Measurements from ENCODE around the gene RPS6KA2. TPM values are rescaled to one million over a fixed set of nuclear protein-coding genes. Genes with fewer than 3 reads are reported as not detected.

Gene RPS6KA2
- total and polyA plus RNA-seq, 2 experiments from 2014 or later, result 12.5 to 25.3 TPM

DNA sequence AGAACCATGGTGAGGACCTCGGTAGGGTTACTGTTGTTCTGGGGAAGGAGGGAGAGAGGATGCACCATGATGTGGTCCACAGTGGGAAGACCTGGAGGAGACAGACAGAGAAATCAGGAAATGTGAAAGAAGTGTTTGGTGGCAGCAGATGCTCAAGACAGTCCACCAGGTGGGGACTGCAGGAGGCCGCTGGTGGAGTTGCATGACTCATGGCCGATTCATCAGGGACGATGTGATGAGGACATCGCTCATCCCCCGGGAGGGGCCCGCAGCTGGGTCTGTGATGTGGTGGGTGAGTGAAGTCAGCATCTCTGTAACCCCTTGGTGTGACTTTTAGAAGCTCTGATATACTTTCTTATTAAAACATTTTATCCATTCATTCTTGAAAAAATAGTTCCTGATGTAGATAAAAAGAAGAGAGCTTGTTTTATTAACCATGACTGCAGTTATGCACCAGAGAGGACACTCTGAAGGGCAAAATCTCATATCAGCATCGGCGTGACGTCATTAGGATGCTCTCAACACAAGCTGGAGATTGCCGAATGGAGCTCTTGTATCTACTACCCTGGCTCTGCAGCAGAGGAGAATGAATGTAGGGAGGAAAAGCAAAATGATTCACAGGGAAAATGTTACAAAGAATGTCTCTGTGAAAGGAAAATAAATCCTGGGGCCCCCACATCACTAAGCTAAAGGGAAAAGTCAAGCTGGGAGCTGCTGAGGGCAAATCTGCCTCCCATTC, 111.8 kb downstream of the RPS6KA2 start:
- peaks cover 16% of the 10 kb centered on the region for H3K4me1 Mint-ChIP-seq
- Histone ChIP-seq H3K4me2 (no peak overlapping the region), H3K27ac (ENCODE audit: low read depth) (no peak overlapping the region), H3K9me2 (ENCODE audit: insufficient read depth) (no peaks in the 10 kb centered on the region), H3K36me3 (ENCODE audit: insufficient read depth) (peaks cover 5% of the 10 kb centered on the region; the same call in 1 of the 2 replicates), H4K20me1 (replicated peaks; ENCODE audit: insufficient read depth) (no peaks in the 10 kb centered on the region; the same call in 1 of the 2 replicates), H3K79me2 (replicated peaks; ENCODE audit: insufficient read depth) (no peaks in the 10 kb centered on the region; the same call in 1 of the 2 replicates), H3K4me1 (ENCODE audit: insufficient read depth) (no peaks in the 10 kb centered on the region), H3K27me3 (ENCODE audit: insufficient read depth) (no peaks in the 10 kb centered on the region), H3K4me3 (no peak overlapping the region), H3F3A (replicated peaks; ENCODE audit: low read depth) (no peaks in the 10 kb centered on the region), H2AFZ (no peak overlapping the region)
- DNase-seq (ENCODE audit: low spot score) (no peak), ATAC-seq (no peak)
- H3K27ac Mint-ChIP-seq, result no peak overlapping the region
- H3K27me3 Mint-ChIP-seq (ENCODE audit: insufficient read depth, low read depth, poor library complexity), result peaks cover 11% of the 10 kb centered on the region
- no peak for TF ChIP-seq ZNF331 (CRISPR knock-in tag; IDR thresholded peaks at IDR 0.05; ENCODE audit: low read depth)
- no peak for TF ChIP-seq EZH2 (IDR thresholded peaks at IDR 0.05; ENCODE audit: low read depth, unreplicated experiment)
- TF ChIP-seq CREB1 (CRISPR knock-in tag; IDR thresholded peaks at IDR 0.05; ENCODE audit: low read depth), result no peak
- TF ChIP-seq JUNB (IDR thresholded peaks at IDR 0.05; ENCODE audit: unreplicated experiment), result no peak
- TF ChIP-seq NANOG (IDR thresholded peaks at IDR 0.05; ENCODE audit: borderline replicate concordance), result no peak
- TF ChIP-seq POLR2AphosphoS5 (IDR thresholded peaks at IDR 0.05; ENCODE audit: low read depth), result no peak
- TF ChIP-seq ZNF114 (CRISPR knock-in tag; IDR thresholded peaks at IDR 0.05), result no peak
- TF ChIP-seq, protein P1, sequence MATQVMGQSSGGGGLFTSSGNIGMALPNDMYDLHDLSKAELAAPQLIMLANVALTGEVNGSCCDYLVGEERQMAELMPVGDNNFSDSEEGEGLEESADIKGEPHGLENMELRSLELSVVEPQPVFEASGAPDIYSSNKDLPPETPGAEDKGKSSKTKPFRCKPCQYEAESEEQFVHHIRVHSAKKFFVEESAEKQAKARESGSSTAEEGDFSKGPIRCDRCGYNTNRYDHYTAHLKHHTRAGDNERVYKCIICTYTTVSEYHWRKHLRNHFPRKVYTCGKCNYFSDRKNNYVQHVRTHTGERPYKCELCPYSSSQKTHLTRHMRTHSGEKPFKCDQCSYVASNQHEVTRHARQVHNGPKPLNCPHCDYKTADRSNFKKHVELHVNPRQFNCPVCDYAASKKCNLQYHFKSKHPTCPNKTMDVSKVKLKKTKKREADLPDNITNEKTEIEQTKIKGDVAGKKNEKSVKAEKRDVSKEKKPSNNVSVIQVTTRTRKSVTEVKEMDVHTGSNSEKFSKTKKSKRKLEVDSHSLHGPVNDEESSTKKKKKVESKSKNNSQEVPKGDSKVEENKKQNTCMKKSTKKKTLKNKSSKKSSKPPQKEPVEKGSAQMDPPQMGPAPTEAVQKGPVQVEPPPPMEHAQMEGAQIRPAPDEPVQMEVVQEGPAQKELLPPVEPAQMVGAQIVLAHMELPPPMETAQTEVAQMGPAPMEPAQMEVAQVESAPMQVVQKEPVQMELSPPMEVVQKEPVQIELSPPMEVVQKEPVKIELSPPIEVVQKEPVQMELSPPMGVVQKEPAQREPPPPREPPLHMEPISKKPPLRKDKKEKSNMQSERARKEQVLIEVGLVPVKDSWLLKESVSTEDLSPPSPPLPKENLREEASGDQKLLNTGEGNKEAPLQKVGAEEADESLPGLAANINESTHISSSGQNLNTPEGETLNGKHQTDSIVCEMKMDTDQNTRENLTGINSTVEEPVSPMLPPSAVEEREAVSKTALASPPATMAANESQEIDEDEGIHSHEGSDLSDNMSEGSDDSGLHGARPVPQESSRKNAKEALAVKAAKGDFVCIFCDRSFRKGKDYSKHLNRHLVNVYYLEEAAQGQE (IDR thresholded peaks at IDR 0.05; ENCODE audit: unreplicated experiment), result no peak
- H3K4me3 Mint-ChIP-seq, result no peak overlapping the region
- H3K9me3 Mint-ChIP-seq, result peaks cover 28% of the 10 kb centered on the region
- H3K36me3 Mint-ChIP-seq (ENCODE audit: low read depth), result peaks cover 69% of the 10 kb centered on the region

DNA sequence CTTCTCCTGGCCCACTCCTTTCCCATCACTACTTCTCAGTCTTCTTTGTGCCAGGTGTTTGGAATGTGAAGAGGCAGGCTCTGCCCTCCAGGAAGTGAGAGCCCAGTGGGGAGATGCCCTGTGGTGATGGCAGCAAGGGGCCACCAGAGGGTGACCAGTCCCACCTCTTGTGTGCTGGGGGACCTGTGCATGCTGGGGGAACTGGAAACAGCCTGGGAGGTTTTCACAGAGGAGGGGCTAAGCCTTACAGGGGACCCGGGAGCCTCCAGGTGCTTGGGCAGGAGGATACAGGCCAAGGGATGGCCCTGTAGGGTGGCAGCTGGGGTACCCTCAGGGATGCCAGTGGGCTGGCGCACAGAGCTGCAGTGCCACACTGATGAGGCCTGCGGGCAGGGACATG, 112.9 kb downstream of the RPS6KA2 start:
- H3K4me2 ChIP-seq, result no peak overlapping the region
- no peaks in the 10 kb centered on the region; the same call in 1 of the 2 replicates for H3K79me2 ChIP-seq (replicated peaks; ENCODE audit: insufficient read depth)
- peak; percentile 51 for DNase-seq (ENCODE audit: low spot score)
- no peaks in the 10 kb centered on the region for H3K27me3 ChIP-seq (ENCODE audit: insufficient read depth)
- Mint-ChIP-seq H3K27me3 (ENCODE audit: insufficient read depth, low read depth, poor library complexity) (peaks cover 11% of the 10 kb centered on the region), H3K4me3 (no peak overlapping the region), H3K36me3 (ENCODE audit: low read depth) (peaks cover 62% of the 10 kb centered on the region), H3K27ac (no peak overlapping the region), H3K9me3 (peaks cover 23% of the 10 kb centered on the region), H3K4me1 (peaks cover 18% of the 10 kb centered on the region)
- no peak overlapping the region for H2AFZ ChIP-seq
- ATAC-seq, result peak; percentile 85
- no peak for TF ChIP-seq EZH2phosphoT487 (IDR thresholded peaks at IDR 0.05; ENCODE audit: unreplicated experiment)
- TF ChIP-seq, protein P2, sequence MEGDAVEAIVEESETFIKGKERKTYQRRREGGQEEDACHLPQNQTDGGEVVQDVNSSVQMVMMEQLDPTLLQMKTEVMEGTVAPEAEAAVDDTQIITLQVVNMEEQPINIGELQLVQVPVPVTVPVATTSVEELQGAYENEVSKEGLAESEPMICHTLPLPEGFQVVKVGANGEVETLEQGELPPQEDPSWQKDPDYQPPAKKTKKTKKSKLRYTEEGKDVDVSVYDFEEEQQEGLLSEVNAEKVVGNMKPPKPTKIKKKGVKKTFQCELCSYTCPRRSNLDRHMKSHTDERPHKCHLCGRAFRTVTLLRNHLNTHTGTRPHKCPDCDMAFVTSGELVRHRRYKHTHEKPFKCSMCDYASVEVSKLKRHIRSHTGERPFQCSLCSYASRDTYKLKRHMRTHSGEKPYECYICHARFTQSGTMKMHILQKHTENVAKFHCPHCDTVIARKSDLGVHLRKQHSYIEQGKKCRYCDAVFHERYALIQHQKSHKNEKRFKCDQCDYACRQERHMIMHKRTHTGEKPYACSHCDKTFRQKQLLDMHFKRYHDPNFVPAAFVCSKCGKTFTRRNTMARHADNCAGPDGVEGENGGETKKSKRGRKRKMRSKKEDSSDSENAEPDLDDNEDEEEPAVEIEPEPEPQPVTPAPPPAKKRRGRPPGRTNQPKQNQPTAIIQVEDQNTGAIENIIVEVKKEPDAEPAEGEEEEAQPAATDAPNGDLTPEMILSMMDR (conservative IDR thresholded peaks at IDR 0.05; ENCODE audit: low read depth in 2 of 2), result peak; percentile 35
- TF ChIP-seq JUNB (IDR thresholded peaks at IDR 0.05; ENCODE audit: unreplicated experiment), result no peak
- H3K4me3 ChIP-seq, result no peak overlapping the region
- H3K27ac ChIP-seq (ENCODE audit: low read depth), result no peak overlapping the region
- no peaks in the 10 kb centered on the region for H3K4me1 ChIP-seq (ENCODE audit: insufficient read depth)
- peaks cover 5% of the 10 kb centered on the region; the same call in 1 of the 2 replicates for H3K36me3 ChIP-seq (ENCODE audit: insufficient read depth)
- no peaks in the 10 kb centered on the region for H3F3A ChIP-seq (replicated peaks; ENCODE audit: low read depth)
- H3K9me2 ChIP-seq (ENCODE audit: insufficient read depth), result no peaks in the 10 kb centered on the region
- H4K20me1 ChIP-seq (replicated peaks; ENCODE audit: insufficient read depth), result no peaks in the 10 kb centered on the region; the same call in 1 of the 2 replicates
